Measurements from ENCODE around the gene KCNJ11. TPM values are rescaled to one million over a fixed set of nuclear protein-coding genes. Genes with fewer than 3 reads are reported as not detected.

KCNJ11 gene
- total and polyA plus RNA-seq, 2 of the 4 experiments (the other 2 are of a cell fraction) = not detected

DNA sequence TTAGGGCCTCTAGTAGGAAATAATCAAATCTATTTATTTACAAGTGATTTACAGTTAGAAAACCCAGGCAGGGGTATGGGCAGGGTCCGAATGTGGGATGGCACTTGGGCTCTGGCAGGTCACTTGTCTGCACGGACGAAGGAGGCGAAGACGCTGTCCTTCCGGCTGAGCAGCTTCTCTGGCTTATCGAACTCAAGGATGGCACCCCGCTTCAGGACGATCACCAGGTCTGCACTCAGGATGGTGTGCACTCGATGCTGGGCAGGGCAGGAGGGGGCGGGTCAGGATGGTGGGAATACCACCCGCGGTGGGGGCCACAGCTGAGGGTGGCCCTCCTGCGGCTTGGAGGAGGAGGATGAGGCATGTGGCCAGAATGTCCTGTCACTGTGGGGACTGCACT is 4.4 kb upstream of the KCNJ11 start:
- dilution Hi-C loops (cut with HindIII; ENCODE audit: low sequenced_read_pairs, unreplicated experiment) = no loop called here
- no peak overlapping the region for H3K56ac ChIP-seq (ENCODE audit: extremely low read depth, insufficient read depth, low read length)
- ChIA-PET CTCF (no interaction called here), POLR2A (ENCODE audit: unreplicated experiment) (no interaction called here)
- no peak overlapping the region for H3K9ac ChIP-seq (ENCODE audit: low read depth, low read length)
- no TSS peak for BruUV-seq (replicated peaks)
- intact Hi-C loops (cut with micrococcal nuclease) = no loop called here
- in situ Hi-C loops (cut with MboI; ENCODE audit: low sequenced_read_pairs) = no loop called here
- H2AK5ac ChIP-seq (ENCODE audit: low read depth, low read length) = no peak overlapping the region
- DNase-seq (no peak), ATAC-seq (ENCODE audit: low read depth) (no peak)
- no peak overlapping the region for H2BK120ac ChIP-seq (ENCODE audit: low read depth, low read length)
- no peak overlapping the region for H2BK15ac ChIP-seq (ENCODE audit: low read depth, low read length)
- no peak overlapping the region for H4K91ac ChIP-seq (ENCODE audit: insufficient read depth, low read depth, low read length)
- H3K4me1 ChIP-seq (ENCODE audit: control insufficient read depth, insufficient read depth, low read length) = no peaks in the 10 kb centered on the region
- no peak overlapping the region for H2AFZ ChIP-seq (replicated peaks; ENCODE audit: low read length, poor library complexity)
- H2AK9ac ChIP-seq (replicated peaks; ENCODE audit: low read depth, low read length, poor library complexity) = no peak overlapping the region
- H2BK20ac ChIP-seq (ENCODE audit: low read depth, low read length) = no peak overlapping the region
- no peak overlapping the region for H3K4me3 ChIP-seq (ENCODE audit: insufficient read depth, low read depth, low read length)
- no peaks in the 10 kb centered on the region for H3K9me3 ChIP-seq (ENCODE audit: control insufficient read depth, insufficient read depth, low read length)
- no peak overlapping the region for H3K23ac ChIP-seq (ENCODE audit: low read depth, low read length)
- TF ChIP-seq BHLHE40 (IDR thresholded peaks at IDR 0.05; ENCODE audit: low read depth, low read length) (no peak), MXI1 (IDR thresholded peaks at IDR 0.05; ENCODE audit: borderline replicate concordance, low read depth, low read length) (no peak), ELK1 (IDR thresholded peaks at IDR 0.05; ENCODE audit: borderline replicate concordance, low read depth, low read length) (no peak), CEBPB (IDR thresholded peaks at IDR 0.05; ENCODE audit: low read depth, low read length) (no peak), CHD1 (IDR thresholded peaks at IDR 0.05; ENCODE audit: low read depth, low read length) (no peak), MAFK (IDR thresholded peaks at IDR 0.05; ENCODE audit: low read depth, low read length) (no peak), RCOR1 (IDR thresholded peaks at IDR 0.05; ENCODE audit: insufficient replicate concordance, low read length) (no peak), MAZ (IDR thresholded peaks at IDR 0.05; ENCODE audit: borderline replicate concordance, low read depth, low read length) (no peak), RFX5 (IDR thresholded peaks at IDR 0.05; ENCODE audit: low read depth, low read length) (no peak), FOS (IDR thresholded peaks at IDR 0.05; ENCODE audit: low read depth, low read length) (no peak), SMC3 (IDR thresholded peaks at IDR 0.05; ENCODE audit: low read depth, low read length) (no peak), POLR2A (IDR thresholded peaks at IDR 0.05; ENCODE audit: low read depth, low read length) (no peak), NFE2L2 (IDR thresholded peaks at IDR 0.05; ENCODE audit: low read depth, low read length) (no peak)
- no peak overlapping the region for H3K27ac ChIP-seq (ENCODE audit: insufficient read depth, low read length)
- H4K20me1 ChIP-seq (ENCODE audit: insufficient read depth, low read length) = no peaks in the 10 kb centered on the region
- H4K8ac ChIP-seq (ENCODE audit: low read depth in 2 of 2, low read length in 2 of 2) = no peak overlapping the region
- H3K79me1 ChIP-seq (ENCODE audit: low read depth in 1 of 2, low read length in 2 of 2) = no peaks in the 10 kb centered on the region
- H3K9me1 ChIP-seq (ENCODE audit: insufficient read depth, low read length) = no peaks in the 10 kb centered on the region
- H3K18ac ChIP-seq (ENCODE audit: low read depth, low read length) = no peak overlapping the region
- no peak overlapping the region for H3K14ac ChIP-seq (replicated peaks; ENCODE audit: low read depth, low read length)
- no peaks in the 10 kb centered on the region for H3K36me3 ChIP-seq (ENCODE audit: control insufficient read depth, insufficient read depth, low read length)
- peaks cover 24% of the 10 kb centered on the region; the same call in 1 of the 2 replicates for H3K27me3 ChIP-seq (ENCODE audit: control insufficient read depth, insufficient read depth, low read length)
- H3K4ac ChIP-seq (ENCODE audit: low read depth, low read length) = no peak overlapping the region
- H4K5ac ChIP-seq (ENCODE audit: low read depth, low read length) = no peak overlapping the region
- H2BK5ac ChIP-seq (ENCODE audit: low read depth, low read length, poor library complexity, severe bottlenecking) = no peak overlapping the region
- no peak overlapping the region for H3K4me2 ChIP-seq (ENCODE audit: low read depth, low read length)
- 82% methylated on average over 9 of the region's 14 CpGs; no CpG with 5 or more reads in 1 of the 2 experiments for WGBS, 2 experiments (ENCODE audit: extremely low coverage in 2 of 2, insufficient read length in 1 of 2)
